Hepatocyte (in vitro differentiated cells): ENCODE measurements around the gene PRPS1. TPM values are rescaled to one million over a fixed set of nuclear protein-coding genes. Genes with fewer than 3 reads are reported as not detected.
A peak's percentile ranks its signal among the peaks of the same experiment; 100 is the strongest.

Experiments
- DNase-seq: peaks from one replicate; pipeline ENCODE4 v3.0.0-alpha.2; 2016; ENCODE audit warnings: low spot score
- H2AFZ ChIP-seq: fragments of 200-600 bp; sonication (generic); 2 replicates; pipeline ENCODE4 v1.6.0; 2016; ENCODE audit warnings: antibody characterized with exemption, mild to moderate bottlenecking
- H3K27ac ChIP-seq: fragments of 200-600 bp; sonication (generic); 2 replicates; pipeline ENCODE4 v1.5.1; 2016; ENCODE audit warnings: mild to moderate bottlenecking
- H3K27me3 ChIP-seq: fragments of 200-600 bp; sonication (generic); 2 replicates; pipeline ENCODE4 v1.6.1; 2016
- H3K36me3 ChIP-seq: fragments of 200-600 bp; sonication (generic); replicated peaks from 2 replicates; pipeline ENCODE4 v1.5.1; 2016; ENCODE audit warnings: low read depth; ENCODE audit not compliant: insufficient read depth
- H3K4me1 ChIP-seq: fragments of 200-600 bp; sonication (generic); 2 replicates; pipeline ENCODE4 v1.5.1; 2016; ENCODE audit warnings: mild to moderate bottlenecking, moderate library complexity; ENCODE audit not compliant: insufficient read depth
- H3K4me2 ChIP-seq: fragments of 200-600 bp; sonication (generic); 2 replicates; pipeline ENCODE4 v1.6.0; 2016
- H3K4me3 ChIP-seq: fragments of 200-600 bp; sonication (generic); 2 replicates; pipeline ENCODE4 v1.5.1; 2016; ENCODE audit warnings: mild to moderate bottlenecking
- H3K79me2 ChIP-seq: fragments of 200-600 bp; sonication (generic); 2 replicates; pipeline ENCODE4 v1.6.0; 2017; ENCODE audit warnings: mild to moderate bottlenecking
- H3K9me2 ChIP-seq: fragments of 200-600 bp; sonication (generic); replicated peaks from 2 replicates; pipeline ENCODE4 v1.6.0; 2017; ENCODE audit warnings: mild to moderate bottlenecking; ENCODE audit not compliant: insufficient read depth
- H3K9me3 ChIP-seq: fragments of 200-600 bp; sonication (generic); 2 replicates; pipeline ENCODE4 v1.5.1; 2016; ENCODE audit warnings: low read depth, mild to moderate bottlenecking
- H4K20me1 ChIP-seq: fragments of 200-600 bp; sonication (generic); 2 replicates; pipeline ENCODE4 v1.6.0; 2016; ENCODE audit warnings: mild to moderate bottlenecking; ENCODE audit not compliant: insufficient read depth, poor library complexity, severe bottlenecking
- CTCF ChIP-seq: fragments of 200-600 bp; sonication (generic); IDR thresholded peaks from 2 replicates; pipeline ENCODE4 v1.5.1; 2016; ENCODE audit warnings: antibody characterized with exemption, mild to moderate bottlenecking; ENCODE audit not compliant: poor library complexity
- EZH2 ChIP-seq: fragments of 200-600 bp; sonication (generic); IDR thresholded peaks from 2 replicates; pipeline ENCODE4 v1.6.1; 2016; ENCODE audit warnings: antibody characterized with exemption, mild to moderate bottlenecking, borderline replicate concordance
- EZH2phosphoT487 ChIP-seq: fragments of 200-600 bp; sonication (generic); IDR thresholded peaks from one replicate; pipeline ENCODE4 v1.6.1; 2018; ENCODE audit warnings: antibody characterized with exemption, mild to moderate bottlenecking, low read depth, moderate library complexity; ENCODE audit not compliant: unreplicated experiment, severe bottlenecking
- WGBS: methylation state at CpG from one replicate; pipeline ENCODE4 v1.1.6; 2016; ENCODE audit warnings: low lambda C conversion rate; ENCODE audit errors: missing lambda C conversion rate; 5-methylcytosine and 5-hydroxymethylcytosine counted together
- polyA plus RNA-seq: library from polyadenylated mRNA; unstranded; fragments of >200 nt; fragmentation: Nextera tagmentation; extraction: Ambion mirVana; gene quantifications from 2 replicates; pipeline ENCODE4 v1.2.1, GENCODE V29; 2016
- total RNA-seq: library from RNA; depleted of rRNA; stranded (reverse); fragments of >200 nt; gene quantifications from 2 replicates; pipeline ENCODE4 v1.2.3, GENCODE V29; 2014

Gene PRPS1
- total and polyA plus RNA-seq, 2 experiments from 2014 or later, result 41.1 to 59.2 TPM

- DNase-seq, result peak; percentile 88
- no peaks in the 10 kb centered on the region for H4K20me1 ChIP-seq
- WGBS, result 34% methylated on average over 22 of the region's 22 CpGs
- no peaks in the 10 kb centered on the region for H3K36me3 ChIP-seq
- H3K79me2 ChIP-seq, result no peaks in the 10 kb centered on the region
- no peaks in the 10 kb centered on the region for H3K9me2 ChIP-seq
- H3K9me3 ChIP-seq, result no peaks in the 10 kb centered on the region
- H2AFZ ChIP-seq, result no peak overlapping the region
- H3K4me1 ChIP-seq, result peaks cover 9% of the 10 kb centered on the region
- TF ChIP-seq CTCF, result peak; percentile 80
- TF ChIP-seq EZH2phosphoT487, result no peak
- H3K4me2 ChIP-seq, result peak overlapping the region; percentile 60
- H3K27ac ChIP-seq, result peak overlapping the region; percentile 58
- H3K4me3 ChIP-seq, result no peak overlapping the region
- no peaks in the 10 kb centered on the region for H3K27me3 ChIP-seq
These were observed 26.8 kb downstream of the PRPS1 start for GRCh38 chrX:107654872-107655761.

- no peaks in the 10 kb centered on the region for H3K36me3 ChIP-seq
- no peak for TF ChIP-seq EZH2
- no peak for TF ChIP-seq CTCF
- TF ChIP-seq EZH2phosphoT487, result no peak
- no peak overlapping the region for H3K4me2 ChIP-seq
- no peaks in the 10 kb centered on the region for H3K9me3 ChIP-seq
- H3K79me2 ChIP-seq, result no peaks in the 10 kb centered on the region
- H3K9me2 ChIP-seq, result no peaks in the 10 kb centered on the region
- no peaks in the 10 kb centered on the region for H3K27me3 ChIP-seq
- no peak overlapping the region for H3K27ac ChIP-seq
- H2AFZ ChIP-seq, result no peak overlapping the region
- peaks cover 9% of the 10 kb centered on the region for H3K4me1 ChIP-seq
- H3K4me3 ChIP-seq, result no peak overlapping the region
- WGBS, result 64% methylated on average over 5 of the region's 5 CpGs
- H4K20me1 ChIP-seq, result no peaks in the 10 kb centered on the region
- DNase-seq, result no peak
These were observed 28.7 kb downstream of the PRPS1 start for GRCh38 chrX:107656978-107657377.

- no peak for DNase-seq
- Histone ChIP-seq H4K20me1 (no peaks in the 10 kb centered on the region), H3K9me2 (no peaks in the 10 kb centered on the region), H3K36me3 (no peaks in the 10 kb centered on the region), H3K27me3 (no peaks in the 10 kb centered on the region), H3K4me2 (no peak overlapping the region), H3K4me3 (no peak overlapping the region), H2AFZ (no peak overlapping the region), H3K79me2 (no peaks in the 10 kb centered on the region), H3K4me1 (peaks cover 9% of the 10 kb centered on the region), H3K27ac (no peak overlapping the region), H3K9me3 (no peaks in the 10 kb centered on the region)
- 87% methylated on average over 4 of the region's 5 CpGs for WGBS
- TF ChIP-seq CTCF, result no peak
- no peak for TF ChIP-seq EZH2phosphoT487
- no peak for TF ChIP-seq EZH2
These were observed 30.4 kb downstream of the PRPS1 start for GRCh38 chrX:107658660-107659059.
